Activated T-cell treated with anti-CD3 and anti-CD28 coated beads, Interleukin-2, amount 50 U/mL, for 24 hours (primary cell): ENCODE measurements around the gene CKAP2L.
A peak's percentile ranks its signal among the peaks of the same experiment; 100 is the strongest.
"Not testable (repeated sequence)": the region's sequence is repeated elsewhere in the genome, so short reads cannot be mapped to it uniquely, and the experiment has no call there.

Source experiments
- DNase-seq: peaks from one replicate; pipeline ENCODE4 v3.0.0-alpha.2; 2020
- H3K27ac Mint-ChIP-seq: 2 replicates; pipeline ENCODE4 v1.8.0; 2020; ENCODE audit warnings: mild to moderate bottlenecking, mixed read lengths
- H3K27me3 Mint-ChIP-seq: 2 replicates; pipeline ENCODE4 v1.8.0; 2020; ENCODE audit warnings: mixed read lengths
- H3K36me3 Mint-ChIP-seq: 2 replicates; pipeline ENCODE4 v1.8.0; 2020; ENCODE audit warnings: low read depth, mixed read lengths
- H3K4me1 Mint-ChIP-seq: 2 replicates; pipeline ENCODE4 v1.8.0; 2020; ENCODE audit warnings: low read depth, mixed read lengths
- H3K4me3 Mint-ChIP-seq: 2 replicates; pipeline ENCODE4 v1.8.0; 2020; ENCODE audit warnings: mild to moderate bottlenecking, moderate library complexity, mixed read lengths
- H3K9me3 Mint-ChIP-seq: 2 replicates; pipeline ENCODE4 v1.8.0; 2020; ENCODE audit warnings: mixed read lengths

Gene CKAP2L

DNA sequence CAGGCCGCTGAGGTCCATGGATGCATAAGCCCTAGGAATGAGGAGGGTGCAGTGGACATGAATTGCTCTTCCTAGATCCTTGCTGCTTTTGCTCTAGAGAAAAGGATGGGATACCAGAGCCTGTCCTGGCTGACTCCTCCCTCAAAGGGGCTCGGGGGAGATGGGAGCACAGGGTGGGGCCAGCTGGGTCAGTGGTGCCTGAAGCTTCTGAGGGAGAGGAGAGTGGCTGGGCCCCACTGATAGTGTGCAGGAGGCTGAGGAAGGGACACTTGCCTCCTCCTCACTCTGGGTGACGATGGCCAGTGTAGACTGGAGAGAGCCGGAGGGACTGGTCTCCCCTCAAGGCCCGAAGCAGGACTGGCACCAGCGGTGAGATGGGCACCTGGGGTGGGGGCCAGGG is 43.6 kb downstream of the CKAP2L start, which contains the start of gene NT5DC4:
Gene NT5DC4 (plus strand): TSS at position 236 of the 400 bp plus-strand sequence. CDS start 60 bp downstream, at position 296.
- H3K27me3 Mint-ChIP-seq, result no peaks in the 10 kb centered on the region

GRCh38 chr2:112718863-112719370 is 45.5 kb downstream of the CKAP2L start:
- no peak overlapping the region for H3K4me3 Mint-ChIP-seq
- DNase-seq, result no peak
- H3K9me3 Mint-ChIP-seq, result no peaks in the 10 kb centered on the region
- H3K36me3 Mint-ChIP-seq, result no peaks in the 10 kb centered on the region
- no peak overlapping the region for H3K27ac Mint-ChIP-seq
- no peaks in the 10 kb centered on the region for H3K4me1 Mint-ChIP-seq
- no peaks in the 10 kb centered on the region for H3K27me3 Mint-ChIP-seq

More for the DNA sequence above, 43.6 kb downstream of the CKAP2L start, which contains the start of gene NT5DC4:
- Mint-ChIP-seq H3K4me1 (no peaks in the 10 kb centered on the region), H3K9me3 (no peaks in the 10 kb centered on the region), H3K27ac (no peak within 1 kb of the TSS), H3K36me3 (no peaks in the 10 kb centered on the region), H3K4me3 (no peak within 1 kb of the TSS)
- DNase-seq, result no peak

DNA sequence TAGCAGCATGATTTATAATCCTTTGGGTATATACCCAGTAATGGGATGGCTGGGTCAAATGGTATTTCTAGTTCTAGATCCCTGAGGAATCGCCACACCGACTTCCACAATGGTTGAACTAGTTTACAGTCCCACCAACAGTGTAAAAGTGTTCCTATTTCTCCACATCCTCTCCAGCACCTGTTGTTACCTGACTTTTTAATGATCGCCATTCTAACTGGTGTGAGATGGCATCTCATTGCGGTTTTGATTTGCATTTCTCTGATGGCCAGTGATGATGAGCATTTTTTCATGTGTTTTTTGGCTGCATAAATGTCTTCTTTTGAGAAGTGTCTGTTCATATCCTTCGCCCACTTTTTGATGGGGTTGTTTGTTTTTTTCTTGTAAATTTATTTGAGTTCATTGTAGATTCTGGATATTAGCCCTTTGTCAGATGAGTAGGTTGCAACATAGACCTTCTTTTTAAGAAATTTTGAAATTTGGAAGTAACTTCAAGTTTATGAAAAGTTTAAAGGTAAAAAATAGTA is 47.5 kb downstream of the CKAP2L start:
- H3K27ac Mint-ChIP-seq, H3K36me3 Mint-ChIP-seq, DNase-seq, H3K4me1 Mint-ChIP-seq, H3K27me3 Mint-ChIP-seq, H3K4me3 Mint-ChIP-seq, H3K9me3 Mint-ChIP-seq: not testable (repeated sequence)

DNA sequence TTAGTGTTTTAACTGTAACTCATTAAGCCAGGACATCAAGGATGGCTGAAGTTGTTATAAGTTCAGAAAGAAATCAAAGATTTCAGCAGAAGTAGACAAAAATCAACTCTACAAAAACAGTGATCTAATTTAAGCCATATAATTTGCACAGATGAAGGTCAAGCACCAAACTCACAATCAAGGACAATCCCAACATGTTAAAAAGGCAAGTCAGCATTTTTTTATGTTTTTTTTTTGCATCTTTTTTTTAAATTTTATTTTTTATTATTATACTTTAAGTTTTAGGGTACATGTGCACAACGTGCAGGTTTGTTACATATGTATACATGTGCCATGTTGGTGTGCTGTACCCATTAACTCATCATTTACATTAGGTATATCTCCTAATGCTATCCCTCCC is 48.3 kb downstream of the CKAP2L start:
- not testable (repeated sequence) for H3K4me1 Mint-ChIP-seq, H3K27me3 Mint-ChIP-seq, H3K9me3 Mint-ChIP-seq, H3K4me3 Mint-ChIP-seq, H3K36me3 Mint-ChIP-seq, H3K27ac Mint-ChIP-seq, DNase-seq

DNA sequence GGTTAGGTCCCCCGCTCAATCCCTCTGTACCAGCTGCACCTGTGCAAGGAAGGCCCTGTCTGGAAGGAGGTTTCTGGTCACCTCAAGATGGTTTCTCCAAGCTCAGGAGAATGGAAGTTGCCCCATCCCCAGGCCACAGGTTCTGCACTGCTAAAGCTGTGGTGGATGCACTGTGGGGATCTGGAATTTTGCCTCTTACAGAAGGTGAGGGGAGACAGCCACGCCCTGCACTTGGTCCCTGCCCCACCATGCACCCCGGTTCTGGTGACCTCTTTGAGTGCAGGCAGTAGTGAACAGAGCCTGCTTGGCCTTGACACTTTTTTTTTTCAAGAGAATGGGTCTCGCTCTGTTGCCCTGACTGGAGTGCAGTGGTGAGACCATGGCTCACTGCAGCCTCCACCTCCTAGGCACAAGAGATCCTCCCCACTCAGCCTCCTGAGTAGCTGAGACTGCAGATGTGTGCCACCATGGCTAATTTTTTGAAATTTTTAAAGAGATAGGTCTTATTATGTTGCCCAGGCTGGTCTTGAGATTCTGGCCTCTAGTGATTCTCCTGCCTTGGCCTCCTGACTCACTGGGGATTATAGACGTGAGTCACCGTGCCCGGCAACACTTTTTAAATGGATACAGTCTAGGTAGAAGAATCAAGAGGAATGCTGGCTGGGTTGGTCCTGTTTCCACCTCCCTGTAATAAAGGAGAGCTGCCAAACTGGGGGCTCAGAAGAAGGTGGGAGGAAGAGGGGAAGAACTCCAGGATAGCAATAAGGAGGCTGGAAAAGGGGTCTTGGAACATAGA is 49.4 kb downstream of the CKAP2L start:
- Mint-ChIP-seq H3K27me3 (peaks cover 7% of the 10 kb centered on the region), H3K36me3 (no peaks in the 10 kb centered on the region), H3K27ac (no peak overlapping the region), H3K9me3 (no peaks in the 10 kb centered on the region), H3K4me1 (peaks cover 10% of the 10 kb centered on the region), H3K4me3 (no peak overlapping the region)
- DNase-seq, result no peak

DNA sequence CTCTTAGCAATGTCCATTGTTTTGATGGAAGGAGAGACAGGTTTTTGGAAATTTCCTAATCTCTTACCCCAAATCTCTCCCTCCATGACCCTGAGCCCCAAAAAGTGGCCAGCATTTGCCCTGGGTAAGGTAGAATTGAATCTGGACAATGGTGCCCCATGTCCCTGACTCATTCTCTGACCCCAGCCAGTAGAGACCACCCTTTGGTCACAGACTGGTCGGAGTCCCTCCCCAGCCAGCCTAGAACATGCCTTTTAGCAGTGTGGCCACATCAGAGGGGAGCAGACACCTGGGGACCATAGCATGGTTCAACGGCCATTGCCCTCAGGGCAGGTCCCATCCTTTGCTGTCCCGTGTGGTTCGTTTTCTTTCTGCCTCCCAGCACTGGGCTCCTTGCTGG is 50.1 kb downstream of the CKAP2L start:
- DNase-seq, result no peak
- Mint-ChIP-seq H3K4me1 (peaks cover 10% of the 10 kb centered on the region), H3K9me3 (no peaks in the 10 kb centered on the region), H3K27ac (no peak overlapping the region), H3K36me3 (no peaks in the 10 kb centered on the region), H3K27me3 (peaks cover 11% of the 10 kb centered on the region), H3K4me3 (no peak overlapping the region)

GRCh38 chr2:112713926-112714325 is 50.5 kb downstream of the CKAP2L start:
- H3K4me3 Mint-ChIP-seq, result no peak overlapping the region
- no peak for DNase-seq
- H3K27me3 Mint-ChIP-seq, result peaks cover 12% of the 10 kb centered on the region
- H3K4me1 Mint-ChIP-seq, result peaks cover 11% of the 10 kb centered on the region
- no peaks in the 10 kb centered on the region for H3K9me3 Mint-ChIP-seq
- H3K27ac Mint-ChIP-seq, result no peak overlapping the region
- H3K36me3 Mint-ChIP-seq, result no peaks in the 10 kb centered on the region

- peaks cover 11% of the 10 kb centered on the region for H3K4me1 Mint-ChIP-seq
- H3K27ac Mint-ChIP-seq, result no peak overlapping the region
- H3K27me3 Mint-ChIP-seq, result peaks cover 12% of the 10 kb centered on the region
- no peak for DNase-seq
- H3K4me3 Mint-ChIP-seq, result no peak overlapping the region
- H3K36me3 Mint-ChIP-seq, result no peaks in the 10 kb centered on the region
- no peaks in the 10 kb centered on the region for H3K9me3 Mint-ChIP-seq
Measured at GRCh38 chr2:112713585-112713925, 50.9 kb downstream of the CKAP2L start.

GRCh38 chr2:112712903-112713584 is 51.4 kb downstream of the CKAP2L start:
- Mint-ChIP-seq H3K9me3 (no peaks in the 10 kb centered on the region), H3K27ac (no peak overlapping the region), H3K4me1 (peaks cover 16% of the 10 kb centered on the region), H3K4me3 (no peak overlapping the region), H3K36me3 (no peaks in the 10 kb centered on the region), H3K27me3 (peaks cover 12% of the 10 kb centered on the region)
- peak; percentile 55 for DNase-seq

GRCh38 chr2:112712465-112712864 is 51.9 kb downstream of the CKAP2L start:
- no peaks in the 10 kb centered on the region for H3K36me3 Mint-ChIP-seq
- peaks cover 21% of the 10 kb centered on the region for H3K4me1 Mint-ChIP-seq
- no peak for DNase-seq
- no peaks in the 10 kb centered on the region for H3K9me3 Mint-ChIP-seq
- peaks cover 14% of the 10 kb centered on the region for H3K27me3 Mint-ChIP-seq
- no peak overlapping the region for H3K27ac Mint-ChIP-seq
- no peak overlapping the region for H3K4me3 Mint-ChIP-seq

DNA sequence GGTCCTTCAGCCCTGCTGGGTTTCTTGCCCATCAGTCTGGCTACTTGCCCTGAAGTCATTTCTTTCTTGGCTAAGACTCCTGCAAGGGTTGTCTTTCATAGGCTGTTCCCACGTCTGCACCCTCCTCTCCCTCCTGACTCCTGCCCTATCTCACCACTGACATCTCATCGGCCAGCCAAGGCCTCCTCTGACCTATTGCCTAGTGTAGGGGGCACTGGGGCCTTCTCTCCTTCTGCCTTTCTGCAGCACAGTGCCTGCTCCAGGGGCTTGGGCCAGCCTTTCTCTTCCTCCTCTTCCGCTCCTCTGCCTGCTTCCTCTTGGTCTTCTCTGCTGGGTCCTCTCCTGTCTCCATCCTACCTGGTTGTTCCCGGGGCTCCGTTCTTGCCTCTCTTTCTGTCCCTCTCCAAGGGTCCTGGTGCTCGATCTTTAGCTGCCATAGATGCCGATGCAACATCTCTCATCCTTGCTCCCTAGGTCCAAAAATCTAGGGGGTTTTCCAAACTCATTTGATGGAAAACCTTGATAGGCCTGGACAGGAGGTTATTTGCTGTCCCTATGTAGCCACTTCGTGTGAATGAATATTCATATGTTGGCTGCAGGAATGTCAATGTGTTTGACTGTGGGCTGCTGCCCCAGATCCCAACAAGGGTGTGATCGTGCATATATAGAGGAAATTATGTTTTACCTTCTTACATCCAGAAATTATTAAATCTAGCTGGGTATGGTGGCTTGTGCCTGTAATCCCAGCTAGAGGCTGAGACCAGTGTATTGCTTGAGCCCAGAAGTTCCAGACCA is 53.3 kb downstream of the CKAP2L start:
- Mint-ChIP-seq H3K27me3 (peaks cover 15% of the 10 kb centered on the region), H3K4me3 (no peak overlapping the region), H3K9me3 (no peaks in the 10 kb centered on the region), H3K4me1 (peaks cover 34% of the 10 kb centered on the region), H3K27ac (no peak overlapping the region), H3K36me3 (no peaks in the 10 kb centered on the region)
- DNase-seq, result no peak

GRCh38 chr2:112709703-112710102 is 54.7 kb downstream of the CKAP2L start:
- H3K4me3 Mint-ChIP-seq, result no peak overlapping the region
- DNase-seq, result no peak
- H3K9me3 Mint-ChIP-seq, result no peaks in the 10 kb centered on the region
- H3K36me3 Mint-ChIP-seq, result no peaks in the 10 kb centered on the region
- no peak overlapping the region for H3K27ac Mint-ChIP-seq
- H3K27me3 Mint-ChIP-seq, result peaks cover 16% of the 10 kb centered on the region
- peaks cover 42% of the 10 kb centered on the region for H3K4me1 Mint-ChIP-seq

DNA sequence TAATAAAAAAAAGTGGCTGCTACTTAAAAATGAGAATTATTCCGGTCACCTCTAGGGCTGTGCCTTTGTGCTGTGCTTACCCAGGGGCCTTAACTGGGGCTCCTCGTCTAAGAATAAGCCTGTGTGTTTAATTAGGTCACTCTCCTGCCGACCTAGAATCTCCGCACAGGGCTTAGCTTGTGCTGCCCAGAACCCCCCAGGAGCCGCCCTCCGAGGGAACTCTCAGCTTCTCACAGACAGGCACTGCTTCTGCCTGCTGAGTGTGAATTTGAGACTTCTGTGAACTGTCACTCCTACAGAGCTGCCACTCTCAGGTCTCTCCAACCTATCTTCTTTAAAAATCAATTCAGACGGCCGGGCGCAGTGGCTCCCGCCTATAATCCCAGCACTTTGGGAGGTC is 55.4 kb downstream of the CKAP2L start:
- H3K4me1 Mint-ChIP-seq, result peaks cover 42% of the 10 kb centered on the region

DNA sequence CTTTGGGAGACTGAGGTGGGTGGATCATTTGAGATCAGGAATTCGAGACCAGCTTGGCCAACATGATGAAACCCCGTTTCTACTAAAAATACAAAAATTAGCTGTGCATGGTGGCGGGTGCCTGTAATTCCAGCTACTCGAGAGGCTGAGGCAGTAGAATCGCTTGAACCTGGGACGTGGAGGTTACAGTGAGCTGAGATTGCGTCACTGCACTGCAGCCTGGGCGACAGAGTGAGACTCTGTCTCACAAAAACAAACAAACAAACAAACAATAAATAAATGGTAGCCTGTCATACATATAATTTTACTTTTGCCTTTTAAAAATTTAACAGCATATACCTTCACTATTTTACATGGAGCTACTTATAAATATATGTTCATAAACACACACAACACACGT is 57.5 kb downstream of the CKAP2L start:
- H3K4me1 Mint-ChIP-seq, result peaks cover 35% of the 10 kb centered on the region
- H3K36me3 Mint-ChIP-seq, H3K27ac Mint-ChIP-seq, H3K9me3 Mint-ChIP-seq, H3K4me3 Mint-ChIP-seq, DNase-seq: not testable (repeated sequence)
- peaks cover 13% of the 10 kb centered on the region for H3K27me3 Mint-ChIP-seq

More for the DNA sequence above, 55.4 kb downstream of the CKAP2L start:
- Mint-ChIP-seq H3K27ac (no peak overlapping the region), H3K9me3 (no peaks in the 10 kb centered on the region), H3K36me3 (no peaks in the 10 kb centered on the region), H3K4me3 (no peak overlapping the region), H3K27me3 (peaks cover 18% of the 10 kb centered on the region)
- no peak for DNase-seq
